ENCODE data around the gene COPG2.

GRCh38 chr7:130488392-130489139, 180.0 kb downstream of the COPG2 start:
- TF ChIP-seq, protein P1, sequence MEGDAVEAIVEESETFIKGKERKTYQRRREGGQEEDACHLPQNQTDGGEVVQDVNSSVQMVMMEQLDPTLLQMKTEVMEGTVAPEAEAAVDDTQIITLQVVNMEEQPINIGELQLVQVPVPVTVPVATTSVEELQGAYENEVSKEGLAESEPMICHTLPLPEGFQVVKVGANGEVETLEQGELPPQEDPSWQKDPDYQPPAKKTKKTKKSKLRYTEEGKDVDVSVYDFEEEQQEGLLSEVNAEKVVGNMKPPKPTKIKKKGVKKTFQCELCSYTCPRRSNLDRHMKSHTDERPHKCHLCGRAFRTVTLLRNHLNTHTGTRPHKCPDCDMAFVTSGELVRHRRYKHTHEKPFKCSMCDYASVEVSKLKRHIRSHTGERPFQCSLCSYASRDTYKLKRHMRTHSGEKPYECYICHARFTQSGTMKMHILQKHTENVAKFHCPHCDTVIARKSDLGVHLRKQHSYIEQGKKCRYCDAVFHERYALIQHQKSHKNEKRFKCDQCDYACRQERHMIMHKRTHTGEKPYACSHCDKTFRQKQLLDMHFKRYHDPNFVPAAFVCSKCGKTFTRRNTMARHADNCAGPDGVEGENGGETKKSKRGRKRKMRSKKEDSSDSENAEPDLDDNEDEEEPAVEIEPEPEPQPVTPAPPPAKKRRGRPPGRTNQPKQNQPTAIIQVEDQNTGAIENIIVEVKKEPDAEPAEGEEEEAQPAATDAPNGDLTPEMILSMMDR (IDR thresholded peaks at IDR 0.05; ENCODE audit: low read length), result no peak
- no peak for TF ChIP-seq EZH2 (IDR thresholded peaks at IDR 0.05; ENCODE audit: borderline replicate concordance, low read length)

All from OCI-LY1 (cell line).